Progenitor cell of endocrine pancreas (in vitro differentiated cells): ENCODE measurements around the gene FNDC8. TPM values are rescaled to one million over a fixed set of nuclear protein-coding genes. Genes with fewer than 3 reads are reported as not detected.
"Not testable (repeated sequence)": the region's sequence is repeated elsewhere in the genome, so short reads cannot be mapped to it uniquely, and the experiment has no call there.

Experiments
- DNase-seq: peaks from one replicate; pipeline ENCODE4 v3.0.0; 2021; ENCODE audit warnings: low spot score; ENCODE audit not compliant: unreplicated experiment
- H3K27ac Mint-ChIP-seq: 2 replicates; pipeline ENCODE4 v1.8.0; 2021; ENCODE audit warnings: mild to moderate bottlenecking, moderate library complexity, mixed read lengths
- H3K27me3 Mint-ChIP-seq: 2 replicates; pipeline ENCODE4 v1.8.0; 2021; ENCODE audit warnings: mixed read lengths
- H3K36me3 Mint-ChIP-seq: 2 replicates; pipeline ENCODE4 v1.8.0; 2022; ENCODE audit warnings: mixed read lengths; ENCODE audit not compliant: insufficient read depth
- H3K4me1 Mint-ChIP-seq: 2 replicates; pipeline ENCODE4 v1.8.0; 2021; ENCODE audit warnings: low read depth, mixed read lengths
- H3K4me3 Mint-ChIP-seq: 2 replicates; pipeline ENCODE4 v1.8.0; 2021; ENCODE audit warnings: low read depth, mild to moderate bottlenecking, moderate library complexity, mixed read lengths
- H3K9me3 Mint-ChIP-seq: 2 replicates; pipeline ENCODE4 v1.8.0; 2021; ENCODE audit warnings: low read depth, mixed read lengths
- CTCF ChIP-seq: fragments of 200-600 bp; sonication (generic); IDR thresholded peaks from one replicate; pipeline ENCODE4 v1.5.0; 2021; ENCODE audit warnings: antibody characterized with exemption, mild to moderate bottlenecking; ENCODE audit not compliant: unreplicated experiment
- total RNA-seq: library from RNA; stranded (reverse); gene quantifications from 2 replicates; pipeline ENCODE4 v1.2.1, GENCODE V29; 2021

Gene FNDC8
- total RNA-seq, 1 donor from 2014 or later = not detected

GRCh38 chr17:35104844-35105450 lies 16.5 kb upstream of the FNDC8 start:
- H3K4me1 Mint-ChIP-seq = no peaks in the 10 kb centered on the region
- no peak for TF ChIP-seq CTCF
- H3K4me3 Mint-ChIP-seq = no peak overlapping the region
- H3K27me3 Mint-ChIP-seq = no peaks in the 10 kb centered on the region
- H3K9me3 Mint-ChIP-seq = no peaks in the 10 kb centered on the region
- H3K36me3 Mint-ChIP-seq = peaks cover 15% of the 10 kb centered on the region
- no peak for DNase-seq
- no peak overlapping the region for H3K27ac Mint-ChIP-seq

GRCh38 chr17:35110791-35111190 lies 10.6 kb upstream of the FNDC8 start:
- not testable (repeated sequence) for H3K4me3 Mint-ChIP-seq, H3K9me3 Mint-ChIP-seq, H3K27me3 Mint-ChIP-seq, H3K36me3 Mint-ChIP-seq, H3K4me1 Mint-ChIP-seq, DNase-seq, H3K27ac Mint-ChIP-seq

- Mint-ChIP-seq H3K36me3 (peaks cover 6% of the 10 kb centered on the region), H3K27ac (no peak overlapping the region), H3K4me1 (peaks cover 4% of the 10 kb centered on the region), H3K27me3 (peaks cover 8% of the 10 kb centered on the region), H3K9me3 (no peaks in the 10 kb centered on the region), H3K4me3 (no peak overlapping the region)
- no peak for DNase-seq
- TF ChIP-seq CTCF = no peak
These were observed 4.6 kb upstream of the FNDC8 start for GRCh38 chr17:35116845-35117244.

- no peak for DNase-seq
- peak overlapping the region; percentile 57 for H3K4me3 Mint-ChIP-seq
- H3K27ac Mint-ChIP-seq = no peak overlapping the region
- H3K36me3 Mint-ChIP-seq = peaks cover 6% of the 10 kb centered on the region
- peaks cover 13% of the 10 kb centered on the region for H3K27me3 Mint-ChIP-seq
- H3K4me1 Mint-ChIP-seq = peaks cover 4% of the 10 kb centered on the region
- no peaks in the 10 kb centered on the region for H3K9me3 Mint-ChIP-seq
- no peak for TF ChIP-seq CTCF
These were observed 3.4 kb upstream of the FNDC8 start for GRCh38 chr17:35117984-35118383.

GRCh38 chr17:35119370-35120165 lies 1.8 kb upstream of the FNDC8 start, which contains the start of gene RAD51D:
Gene RAD51D (minus strand): TSS chr17:35119860. CDS start chr17:35119613, 247 bp downstream.
- DNase-seq = peak; percentile 75
- Mint-ChIP-seq H3K4me3 (peak within 1 kb of the TSS; percentile 88), H3K9me3 (no peaks in the 10 kb centered on the region), H3K36me3 (peaks cover 6% of the 10 kb centered on the region), H3K27ac (peak within 1 kb of the TSS; percentile 93), H3K27me3 (peaks cover 13% of the 10 kb centered on the region), H3K4me1 (peaks cover 4% of the 10 kb centered on the region)
- peak; percentile 95 for TF ChIP-seq CTCF
